ENCODE results near the gene NDUFS3.
"Not testable (repeated sequence)": the region's sequence is repeated elsewhere in the genome, so short reads cannot be mapped to it uniquely, and the experiment has no call there.

NDUFS3 gene

GRCh38 chr11:47578524-47579494 is at the start of gene NDUFS3, which contains the start of gene KBTBD4:
TSS of gene NDUFS3 (plus strand) at chr11:47579074. CDS start at chr11:47579092, 18 bp downstream.
TSS of gene KBTBD4 (minus strand) at chr11:47578970. CDS start at chr11:47578951, 19 bp downstream.
- DNase-seq (ENCODE audit: low read depth): peak; percentile 82

- DNase-seq (ENCODE audit: low read depth): no peak
These were observed 48.9 kb upstream of the NDUFS3 start for GRCh38 chr11:47529951-47530350.

GRCh38 chr11:47530721-47531120 is 48.2 kb upstream of the NDUFS3 start:
- DNase-seq (ENCODE audit: low read depth): not testable (repeated sequence)

GRCh38 chr11:47531666-47532065 is 47.2 kb upstream of the NDUFS3 start:
- DNase-seq (ENCODE audit: low read depth): no peak

GRCh38 chr11:47532597-47533213 is 46.2 kb upstream of the NDUFS3 start:
- no peak for DNase-seq (ENCODE audit: low read depth)

GRCh38 chr11:47533690-47534151 is 45.2 kb upstream of the NDUFS3 start:
- no peak for DNase-seq (ENCODE audit: low read depth)

- no peak for DNase-seq (ENCODE audit: low read depth)
These were observed 44.1 kb upstream of the NDUFS3 start for GRCh38 chr11:47534704-47535251.

- no peak for DNase-seq (ENCODE audit: low read depth)
These were observed 42.0 kb upstream of the NDUFS3 start for GRCh38 chr11:47536915-47537314.

GRCh38 chr11:47538741-47539565 is 39.9 kb upstream of the NDUFS3 start:
- no peak for DNase-seq (ENCODE audit: low read depth)

- DNase-seq (ENCODE audit: low read depth): no peak
These were observed 39.2 kb upstream of the NDUFS3 start for GRCh38 chr11:47539681-47540039.

GRCh38 chr11:47541070-47541469 is 37.8 kb upstream of the NDUFS3 start:
- DNase-seq (ENCODE audit: low read depth): no peak

- DNase-seq (ENCODE audit: low read depth): no peak
These were observed 33.6 kb upstream of the NDUFS3 start for GRCh38 chr11:47545298-47545697.

GRCh38 chr11:47546274-47546673 is 32.6 kb upstream of the NDUFS3 start:
- DNase-seq (ENCODE audit: low read depth): not testable (repeated sequence)

- DNase-seq (ENCODE audit: low read depth): no peak
These were observed 28.4 kb upstream of the NDUFS3 start for GRCh38 chr11:47550288-47551047.

GRCh38 chr11:47551086-47551485 is 27.8 kb upstream of the NDUFS3 start:
- DNase-seq (ENCODE audit: low read depth): no peak

- no peak for DNase-seq (ENCODE audit: low read depth)
These were observed 26.8 kb upstream of the NDUFS3 start for GRCh38 chr11:47552056-47552565.

GRCh38 chr11:47552566-47553405 is 26.1 kb upstream of the NDUFS3 start, which contains the start of gene CELF1:
TSS of gene CELF1 (minus strand) at chr11:47553132. CDS start at chr11:47499523, 53,609 bp downstream.
- peak; percentile 82 for DNase-seq (ENCODE audit: low read depth)

- DNase-seq (ENCODE audit: low read depth): no peak
These were observed 25.5 kb upstream of the NDUFS3 start for GRCh38 chr11:47553406-47553743.

GRCh38 chr11:47557004-47557403 is 21.9 kb upstream of the NDUFS3 start:
- not testable (repeated sequence) for DNase-seq (ENCODE audit: low read depth)

- no peak for DNase-seq (ENCODE audit: low read depth)
These were observed 20.2 kb upstream of the NDUFS3 start for GRCh38 chr11:47558695-47559094.
